Measurements from ENCODE around the gene RAPH1. TPM values are rescaled to one million over a fixed set of nuclear protein-coding genes. Genes with fewer than 3 reads are reported as not detected.

Gene RAPH1
- total and polyA plus RNA-seq, 9 of the 15 experiments (the other 6 are each of a cell fraction or from before 2014, with no cell fraction given): 0.07 to 0.71 (median 0.27) TPM

GRCh38 chr2:203510941-203511305 is 24.2 kb downstream of the RAPH1 start:
- Histone ChIP-seq H2AFZ (ENCODE audit: low read depth, low read length) (no peak overlapping the region), H3K4me1 (replicated peaks in 1 of 2; ENCODE audit: control insufficient read depth in 2 of 2, insufficient read depth in 2 of 2, low read length in 2 of 2) (no peaks in the 10 kb centered on the region), H3K9ac (ENCODE audit: insufficient read depth in 1 of 2, low read depth in 2 of 2, low read length in 2 of 2) (no peak overlapping the region), H3K27me3 (ENCODE audit: control insufficient read depth in 2 of 2, insufficient read depth in 2 of 2, low read length in 2 of 2) (no peaks in the 10 kb centered on the region; a peak in 1 of 5 replicates), H3K27ac (ENCODE audit: extremely low read depth, low read depth, low read length) (no peak overlapping the region), H3K79me2 (ENCODE audit: control insufficient read depth, insufficient read depth, low read length) (no peaks in the 10 kb centered on the region), H3K4me2 (ENCODE audit: insufficient read depth, low read length) (no peak overlapping the region), H3K9me1 (ENCODE audit: control insufficient read depth, insufficient read depth, low read length) (no peaks in the 10 kb centered on the region), H3K4me3 (no peak overlapping the region), H4K20me1 (replicated peaks; ENCODE audit: control insufficient read depth, insufficient read depth, low read length) (no peaks in the 10 kb centered on the region), H3K9me3 (replicated peaks; ENCODE audit: control insufficient read depth, insufficient read depth, low read depth, low read length) (no peaks in the 10 kb centered on the region), H3K36me3 (ENCODE audit: control insufficient read depth, insufficient read depth, low read length) (no peaks in the 10 kb centered on the region)
- 0% methylated on average over 1 of the region's 1 CpG for WGBS (ENCODE audit: insufficient coverage, low coverage, missing lambda C conversion rate)
- DNase-seq (ENCODE audit: extremely low read depth in 1 of 4, low spot score in 3 of 4) (no peak), ATAC-seq (no peak), FAIRE-seq (no peak)
- in situ Hi-C loops (cut with MboI) (no loop called here), intact Hi-C loops (cut with micrococcal nuclease) (no loop called here)
- BruUV-seq (replicated peaks): no TSS peak
- POLR2A ChIA-PET: no interaction called here
- CTCF ChIA-PET (ENCODE audit: low intra/inter-chr PET ratio): no interaction called here
- no peak for TF ChIP-seq NR3C1 (CRISPR knock-in tag; IDR thresholded peaks at IDR 0.05)
- no peak for TF ChIP-seq ZNF239 (CRISPR knock-in tag; IDR thresholded peaks at IDR 0.05)
- TF ChIP-seq STAT5A (IDR thresholded peaks at IDR 0.05; ENCODE audit: borderline replicate concordance, low read length): no peak
- no peak for TF ChIP-seq DIDO1 (tag; IDR thresholded peaks at IDR 0.05; ENCODE audit: low read depth)
- no peak for TF ChIP-seq EZH2 (IDR thresholded peaks at IDR 0.05; ENCODE audit: borderline replicate concordance, low read depth, low read length)

- H3K9me1 ChIP-seq (ENCODE audit: control insufficient read depth, insufficient read depth, low read length): no peaks in the 10 kb centered on the region
- no peak overlapping the region for H2AFZ ChIP-seq (ENCODE audit: low read depth, low read length)
- BruUV-seq (replicated peaks): no TSS peak
- no peak overlapping the region for H3K9ac ChIP-seq (ENCODE audit: insufficient read depth in 1 of 2, low read depth in 2 of 2, low read length in 2 of 2)
- no peaks in the 10 kb centered on the region for H3K4me1 ChIP-seq (replicated peaks in 1 of 2; ENCODE audit: control insufficient read depth in 2 of 2, insufficient read depth in 2 of 2, low read length in 2 of 2)
- in situ Hi-C loops (cut with MboI): no loop called here
- H3K79me2 ChIP-seq (ENCODE audit: control insufficient read depth, insufficient read depth, low read length): no peaks in the 10 kb centered on the region
- intact Hi-C loops (cut with micrococcal nuclease): no loop called here
- H3K36me3 ChIP-seq (ENCODE audit: control insufficient read depth, insufficient read depth, low read length): no peaks in the 10 kb centered on the region
- no peaks in the 10 kb centered on the region for H4K20me1 ChIP-seq (replicated peaks; ENCODE audit: control insufficient read depth, insufficient read depth, low read length)
- H3K9me3 ChIP-seq (replicated peaks; ENCODE audit: control insufficient read depth, insufficient read depth, low read depth, low read length): no peaks in the 10 kb centered on the region
- DNase-seq (ENCODE audit: extremely low read depth in 1 of 4, low spot score in 3 of 4) (no peak), ATAC-seq (no peak), FAIRE-seq (no peak)
- H3K27ac ChIP-seq (ENCODE audit: extremely low read depth, low read depth, low read length): no peak overlapping the region
- no peak overlapping the region for H3K4me3 ChIP-seq
- 0% methylated on average over 2 of the region's 2 CpGs for WGBS (ENCODE audit: insufficient coverage, low coverage, missing lambda C conversion rate)
- H3K27me3 ChIP-seq (ENCODE audit: control insufficient read depth in 2 of 2, insufficient read depth in 2 of 2, low read length in 2 of 2): no peaks in the 10 kb centered on the region; a peak in 1 of 5 replicates
- no peak overlapping the region for H3K4me2 ChIP-seq (ENCODE audit: insufficient read depth, low read length)
- CTCF ChIA-PET (ENCODE audit: low intra/inter-chr PET ratio): no interaction called here
- POLR2A ChIA-PET: no interaction called here
- TF ChIP-seq CBX8 (IDR thresholded peaks at IDR 0.05; ENCODE audit: borderline replicate concordance, extremely low read depth, low read depth, low read length, poor library complexity, severe bottlenecking) (no peak), EP300 (IDR thresholded peaks at IDR 0.05; ENCODE audit: low read length) (no peak), POLR3A (IDR thresholded peaks at IDR 0.05; ENCODE audit: borderline replicate concordance, extremely low read depth, insufficient read depth, insufficient read length) (no peak), FOXA1 (IDR thresholded peaks at IDR 0.05; ENCODE audit: borderline replicate concordance) (no peak), BRD4 (IDR thresholded peaks at IDR 0.05) (no peak), BCOR (IDR thresholded peaks at IDR 0.05) (no peak), RBM34 (IDR thresholded peaks at IDR 0.05; ENCODE audit: borderline replicate concordance, insufficient read depth, low read length) (no peak), MTA1 (IDR thresholded peaks at IDR 0.05; ENCODE audit: borderline replicate concordance) (no peak), ETV1 (tag; conservative IDR thresholded peaks at IDR 0.05; ENCODE audit: low read depth) (no peak)
- TF ChIP-seq, protein P1, sequence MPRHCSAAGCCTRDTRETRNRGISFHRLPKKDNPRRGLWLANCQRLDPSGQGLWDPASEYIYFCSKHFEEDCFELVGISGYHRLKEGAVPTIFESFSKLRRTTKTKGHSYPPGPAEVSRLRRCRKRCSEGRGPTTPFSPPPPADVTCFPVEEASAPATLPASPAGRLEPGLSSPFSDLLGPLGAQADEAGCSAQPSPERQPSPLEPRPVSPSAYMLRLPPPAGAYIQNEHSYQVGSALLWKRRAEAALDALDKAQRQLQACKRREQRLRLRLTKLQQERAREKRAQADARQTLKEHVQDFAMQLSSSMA (CRISPR knock-in tag; IDR thresholded peaks at IDR 0.05): no peak
- TF ChIP-seq, protein P2, sequence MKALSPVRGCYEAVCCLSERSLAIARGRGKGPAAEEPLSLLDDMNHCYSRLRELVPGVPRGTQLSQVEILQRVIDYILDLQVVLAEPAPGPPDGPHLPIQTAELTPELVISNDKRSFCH (CRISPR knock-in tag; IDR thresholded peaks at IDR 0.05): no peak
- TF ChIP-seq, protein P2 (tag; IDR thresholded peaks at IDR 0.05): no peak
Observed at GRCh38 chr2:203510256-203510940, 24.7 kb downstream of the RAPH1 start.

Data from K562 (cell line).